Liver (tissue), 9 donors: ENCODE data around the gene TLX3. TPM values are rescaled to one million over a fixed set of nuclear protein-coding genes. Genes with fewer than 3 reads are reported as not detected.
A peak's percentile ranks its signal among the peaks of the same experiment; 100 is the strongest.

Source experiments
- DNase-seq: peaks from one replicate; pipeline ENCODE4 v3.0.0-alpha.2; 2017; ENCODE audit warnings: low spot score
- H3K27ac ChIP-seq, 2 donors: one replicate each; pipeline ENCODE4 v1.7.0; 2013; ENCODE audit warnings: inconsistent platforms in 2 of 2, low read length in 2 of 2, control low read depth in 1 of 2, low read depth in 1 of 2, mild to moderate bottlenecking in 1 of 2
- H3K27me3 ChIP-seq, 4 donors: one replicate each; pipeline versions ENCODE4 v1.6.1 to v1.7.0; 2013; ENCODE audit warnings: low read length in 3 of 4, inconsistent platforms in 1 of 4, mild to moderate bottlenecking in 1 of 4, moderate library complexity in 1 of 4; ENCODE audit not compliant: control insufficient read depth in 4 of 4, insufficient read depth in 4 of 4
- H3K36me3 ChIP-seq, 4 donors: one replicate each; pipeline versions ENCODE4 v1.6.1 to v1.7.0; 2013; ENCODE audit warnings: low read length in 3 of 4, mild to moderate bottlenecking in 3 of 4, low read depth in 1 of 4, moderate library complexity in 1 of 4; ENCODE audit not compliant: control insufficient read depth in 4 of 4, insufficient read depth in 3 of 4
- H3K4me1 ChIP-seq, 4 donors: one replicate each; pipeline versions ENCODE4 v1.6.1 to v1.7.0; 2013; ENCODE audit warnings: low read length in 3 of 4, mild to moderate bottlenecking in 3 of 4, moderate library complexity in 1 of 4; ENCODE audit not compliant: control insufficient read depth in 4 of 4, insufficient read depth in 4 of 4
- H3K4me3 ChIP-seq, 3 donors: one replicate each; pipeline versions ENCODE4 v1.6.1 to v1.7.0; 2013; ENCODE audit warnings: low read length in 3 of 3, control low read depth in 1 of 3, low read depth in 1 of 3, mild to moderate bottlenecking in 1 of 3
- H3K9ac ChIP-seq, 2 donors: one replicate each; pipeline ENCODE4 v1.7.0; 2013; ENCODE audit warnings: low read length in 2 of 2, mild to moderate bottlenecking in 2 of 2, moderate library complexity in 2 of 2, control low read depth in 1 of 2, low read depth in 1 of 2
- H3K9me3 ChIP-seq, 4 donors: one replicate each; pipeline versions ENCODE4 v1.6.1 to v1.7.0; 2013; ENCODE audit warnings: low read length in 3 of 4; ENCODE audit not compliant: control insufficient read depth in 4 of 4
- ATF3 ChIP-seq: IDR thresholded peaks from 2 replicates; pipeline ENCODE4 v1.6.1; 2016; ENCODE audit warnings: antibody characterized with exemption
- CTCF ChIP-seq: fragments of 150-350 bp; IDR thresholded peaks from 2 replicates; pipeline ENCODE4 v1.5.1; 2017; ENCODE audit warnings: improper control_type of control experiment, low read depth, low read length; ENCODE audit not compliant: missing input control
- EGR1 ChIP-seq, 2 donors: IDR thresholded peaks; 2 replicates each; pipeline ENCODE4 v1.6.1; 2016 to 2018; ENCODE audit warnings: antibody characterized with exemption in 2 of 2, low read depth in 2 of 2
- FOXA1 ChIP-seq: IDR thresholded peaks from 2 replicates; pipeline ENCODE4 v1.6.1; 2016; ENCODE audit warnings: antibody characterized with exemption
- FOXA2 ChIP-seq: IDR thresholded peaks from 2 replicates; pipeline ENCODE4 v1.6.1; 2016; ENCODE audit warnings: antibody characterized with exemption
- GABPA ChIP-seq, 2 donors: IDR thresholded peaks in 1 of 2; conservative IDR thresholded peaks in 1 of 2; 2 replicates each; pipeline ENCODE4 v1.6.1; 2016; ENCODE audit warnings: antibody characterized with exemption in 2 of 2, mild to moderate bottlenecking in 1 of 2, moderate library complexity in 1 of 2
- HNF4G ChIP-seq: IDR thresholded peaks from 2 replicates; pipeline ENCODE4 v1.6.1; 2016; ENCODE audit warnings: antibody characterized with exemption
- MAX ChIP-seq: IDR thresholded peaks from 2 replicates; pipeline ENCODE4 v1.6.1; 2016; ENCODE audit warnings: antibody characterized with exemption
- NR2F2 ChIP-seq: IDR thresholded peaks from 2 replicates; pipeline ENCODE4 v1.6.1; 2016; ENCODE audit warnings: antibody characterized with exemption
- RAD21 ChIP-seq, 2 donors: IDR thresholded peaks; 2 replicates each; pipeline ENCODE4 v1.6.1; 2016; ENCODE audit warnings: antibody characterized with exemption in 2 of 2, mild to moderate bottlenecking in 2 of 2
- SP1 ChIP-seq: IDR thresholded peaks from 2 replicates; pipeline ENCODE4 v1.6.1; 2018; ENCODE audit warnings: antibody characterized with exemption, mild to moderate bottlenecking
- TAF1 ChIP-seq: conservative IDR thresholded peaks from 2 replicates; pipeline ENCODE4 v1.6.1; 2016; ENCODE audit warnings: antibody characterized with exemption, mild to moderate bottlenecking
- WGBS: extraction: QIAGEN DNeasy Blood & Tissue Kit; methylation state at CpG from one replicate; pipeline ENCODE4 v1.1.7; 2013; 5-methylcytosine and 5-hydroxymethylcytosine counted together
- polyA plus RNA-seq, 2 donors: library from polyadenylated mRNA; stranded (reverse) in 1 of 2; unstranded in 1 of 2; fragments of 200-250 nt in 1 of 2; fragments of >200 nt in 1 of 2; fragmentation: Nextera tagmentation in 1 of 2; extraction: Ambion mirVana in 1 of 2; gene quantifications; one replicate each; pipeline versions ENCODE4 v1.2.1 to v1.2.3, GENCODE V29; 2013 to 2015
- total RNA-seq, 2 donors: library from RNA; depleted of rRNA; stranded (reverse); fragments of >200 nt; gene quantifications; one replicate each; pipeline ENCODE4 v1.2.3, GENCODE V29; 2014
- TF ChIP-seq, protein P1 (sequence below): IDR thresholded peaks from 2 replicates; pipeline ENCODE4 v1.6.1; 2016; ENCODE audit warnings: antibody characterized with exemption, mild to moderate bottlenecking
- TF ChIP-seq, protein P2 (sequence below): IDR thresholded peaks from 2 replicates; pipeline ENCODE4 v1.6.1; 2016; ENCODE audit warnings: antibody characterized with exemption
- donor health status: healthy.
- donor health status: healthy.
- donor health status: healthy.
- donor health status: healthy.
- donor health status: healthy.

The TLX3 gene
- total and polyA plus RNA-seq, 4 donors = not detected

DNA sequence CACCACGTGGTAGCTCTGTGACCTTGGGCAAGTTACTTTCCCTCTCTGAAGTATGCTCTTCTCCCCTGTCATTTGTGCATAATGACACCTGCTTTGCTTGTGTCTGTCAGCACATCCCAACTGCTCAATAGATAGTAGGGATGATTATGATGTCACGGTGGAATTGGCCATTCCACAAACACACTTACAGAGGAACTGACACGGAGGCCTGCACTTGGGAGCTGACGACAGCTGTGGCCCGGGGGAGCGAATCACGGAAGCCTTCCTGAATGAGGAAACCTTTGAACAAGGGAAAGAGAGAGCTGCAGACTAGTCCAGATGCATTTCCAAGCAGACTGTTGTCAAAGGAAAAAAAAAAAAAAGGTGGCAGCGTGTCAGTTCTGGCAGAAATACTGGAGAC, 21.0 kb downstream of the TLX3 start (continued):
- TF ChIP-seq, protein P1, sequence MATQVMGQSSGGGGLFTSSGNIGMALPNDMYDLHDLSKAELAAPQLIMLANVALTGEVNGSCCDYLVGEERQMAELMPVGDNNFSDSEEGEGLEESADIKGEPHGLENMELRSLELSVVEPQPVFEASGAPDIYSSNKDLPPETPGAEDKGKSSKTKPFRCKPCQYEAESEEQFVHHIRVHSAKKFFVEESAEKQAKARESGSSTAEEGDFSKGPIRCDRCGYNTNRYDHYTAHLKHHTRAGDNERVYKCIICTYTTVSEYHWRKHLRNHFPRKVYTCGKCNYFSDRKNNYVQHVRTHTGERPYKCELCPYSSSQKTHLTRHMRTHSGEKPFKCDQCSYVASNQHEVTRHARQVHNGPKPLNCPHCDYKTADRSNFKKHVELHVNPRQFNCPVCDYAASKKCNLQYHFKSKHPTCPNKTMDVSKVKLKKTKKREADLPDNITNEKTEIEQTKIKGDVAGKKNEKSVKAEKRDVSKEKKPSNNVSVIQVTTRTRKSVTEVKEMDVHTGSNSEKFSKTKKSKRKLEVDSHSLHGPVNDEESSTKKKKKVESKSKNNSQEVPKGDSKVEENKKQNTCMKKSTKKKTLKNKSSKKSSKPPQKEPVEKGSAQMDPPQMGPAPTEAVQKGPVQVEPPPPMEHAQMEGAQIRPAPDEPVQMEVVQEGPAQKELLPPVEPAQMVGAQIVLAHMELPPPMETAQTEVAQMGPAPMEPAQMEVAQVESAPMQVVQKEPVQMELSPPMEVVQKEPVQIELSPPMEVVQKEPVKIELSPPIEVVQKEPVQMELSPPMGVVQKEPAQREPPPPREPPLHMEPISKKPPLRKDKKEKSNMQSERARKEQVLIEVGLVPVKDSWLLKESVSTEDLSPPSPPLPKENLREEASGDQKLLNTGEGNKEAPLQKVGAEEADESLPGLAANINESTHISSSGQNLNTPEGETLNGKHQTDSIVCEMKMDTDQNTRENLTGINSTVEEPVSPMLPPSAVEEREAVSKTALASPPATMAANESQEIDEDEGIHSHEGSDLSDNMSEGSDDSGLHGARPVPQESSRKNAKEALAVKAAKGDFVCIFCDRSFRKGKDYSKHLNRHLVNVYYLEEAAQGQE = no peak

DNA sequence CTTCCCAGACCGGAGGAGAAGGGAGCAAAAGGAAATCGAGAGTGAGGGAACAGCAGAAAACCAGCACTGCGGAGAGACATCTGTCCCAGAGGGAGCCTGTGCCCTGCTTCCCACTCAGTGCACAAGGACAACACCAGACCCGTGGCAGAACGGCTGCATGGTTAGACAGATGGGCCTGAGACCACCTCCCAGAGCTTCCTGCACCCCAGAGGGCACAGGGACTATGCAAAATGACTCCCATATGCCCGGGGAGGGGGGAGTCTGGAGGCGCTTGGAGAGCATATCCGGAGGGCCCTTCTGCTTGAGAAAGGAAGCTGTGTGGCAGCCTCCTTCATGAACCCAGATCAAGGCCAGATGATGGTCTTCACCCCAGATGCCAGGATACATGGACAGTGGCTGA, 26.6 kb downstream of the TLX3 start:
- H3K27ac ChIP-seq = no peak overlapping the region
- WGBS = 72% methylated on average over 8 of the region's 8 CpGs
- H3K36me3 ChIP-seq = no peaks in the 10 kb centered on the region
- peaks cover 0 to 20% (median 3%) of the 10 kb centered on the region in 4 donors for H3K27me3 ChIP-seq
- H3K4me3 ChIP-seq = no peak overlapping the region
- H3K9ac ChIP-seq = no peak overlapping the region
- no peaks in the 10 kb centered on the region for H3K9me3 ChIP-seq
- TF ChIP-seq, protein P2, sequence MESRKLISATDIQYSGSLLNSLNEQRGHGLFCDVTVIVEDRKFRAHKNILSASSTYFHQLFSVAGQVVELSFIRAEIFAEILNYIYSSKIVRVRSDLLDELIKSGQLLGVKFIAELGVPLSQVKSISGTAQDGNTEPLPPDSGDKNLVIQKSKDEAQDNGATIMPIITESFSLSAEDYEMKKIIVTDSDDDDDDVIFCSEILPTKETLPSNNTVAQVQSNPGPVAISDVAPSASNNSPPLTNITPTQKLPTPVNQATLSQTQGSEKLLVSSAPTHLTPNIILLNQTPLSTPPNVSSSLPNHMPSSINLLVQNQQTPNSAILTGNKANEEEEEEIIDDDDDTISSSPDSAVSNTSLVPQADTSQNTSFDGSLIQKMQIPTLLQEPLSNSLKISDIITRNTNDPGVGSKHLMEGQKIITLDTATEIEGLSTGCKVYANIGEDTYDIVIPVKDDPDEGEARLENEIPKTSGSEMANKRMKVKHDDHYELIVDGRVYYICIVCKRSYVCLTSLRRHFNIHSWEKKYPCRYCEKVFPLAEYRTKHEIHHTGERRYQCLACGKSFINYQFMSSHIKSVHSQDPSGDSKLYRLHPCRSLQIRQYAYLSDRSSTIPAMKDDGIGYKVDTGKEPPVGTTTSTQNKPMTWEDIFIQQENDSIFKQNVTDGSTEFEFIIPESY = no peak
- no peak for TF ChIP-seq ATF3
- TF ChIP-seq MAX = no peak
- TF ChIP-seq NR2F2 = no peak
- no peak for TF ChIP-seq FOXA1
- TF ChIP-seq FOXA2 = no peak
- no peak for TF ChIP-seq SP1
- no peak for TF ChIP-seq TAF1
- no peak for TF ChIP-seq HNF4G
- TF ChIP-seq EGR1 (IDR thresholded peaks at IDR 0.05; ENCODE audit: low read depth in 2 of 2) = no peak
- H3K4me1 ChIP-seq = no peaks in the 10 kb centered on the region
- DNase-seq = no peak

GRCh38 chr5:171336521-171337209, 27.6 kb downstream of the TLX3 start:
- no peaks in the 10 kb centered on the region for H3K4me1 ChIP-seq
- H3K27ac ChIP-seq = no peak overlapping the region
- no peaks in the 10 kb centered on the region for H3K36me3 ChIP-seq
- H3K27me3 ChIP-seq = peaks cover 0 to 22% (median 3%) of the 10 kb centered on the region in 4 donors
- no peaks in the 10 kb centered on the region for H3K9me3 ChIP-seq
- WGBS = 6% methylated on average over 31 of the region's 31 CpGs
- TF ChIP-seq RAD21 (IDR thresholded peaks at IDR 0.05) = peak; percentile 73 to 79
- TF ChIP-seq CTCF = peak; percentile 39
- TF ChIP-seq, protein P1 = no peak
- TF ChIP-seq TAF1 = no peak
- no peak for TF ChIP-seq EGR1 (IDR thresholded peaks at IDR 0.05; ENCODE audit: low read depth in 2 of 2)
- no peak for TF ChIP-seq GABPA (IDR thresholded peaks at IDR 0.05 in 1 of 2, conservative IDR thresholded peaks at IDR 0.05 in 1 of 2)
- no peak for TF ChIP-seq NR2F2
- H3K9ac ChIP-seq = no peak overlapping the region
- no peak for DNase-seq
- H3K4me3 ChIP-seq = peak overlapping the region in 1 of 3 donors; percentile 33
